Measurements from ENCODE around the gene BMP6. TPM values are rescaled to one million over a fixed set of nuclear protein-coding genes. Genes with fewer than 3 reads are reported as not detected.

BMP6 gene
- total and polyA plus RNA-seq, 2 experiments from 2014 or later, result 0.84 to 2.8 TPM

GRCh38 chr6:7887278-7887991, 161.5 kb downstream of the BMP6 start (continued):
- TF ChIP-seq ZNF462 (CRISPR knock-in tag; IDR thresholded peaks at IDR 0.05) (no peak), POLR2AphosphoS5 (IDR thresholded peaks at IDR 0.05; ENCODE audit: low read depth) (no peak), JUNB (IDR thresholded peaks at IDR 0.05; ENCODE audit: unreplicated experiment) (no peak), ZNF331 (CRISPR knock-in tag; IDR thresholded peaks at IDR 0.05; ENCODE audit: low read depth) (no peak), CREB1 (CRISPR knock-in tag; IDR thresholded peaks at IDR 0.05; ENCODE audit: low read depth) (no peak), EZH2 (IDR thresholded peaks at IDR 0.05; ENCODE audit: low read depth, unreplicated experiment) (no peak), ETS1 (IDR thresholded peaks at IDR 0.05) (no peak)
